GM18517 (cell line): ENCODE measurements around the gene SLC13A4.
"Not testable (repeated sequence)": the region's sequence is repeated elsewhere in the genome, so short reads cannot be mapped to it uniquely, and the experiment has no call there.

Source experiments
- ATAC-seq: cut with Tn5 transposase; IDR thresholded peaks from one replicate; pipeline ENCODE4 v1.9.1; 2021; ENCODE audit warnings: mild to moderate bottlenecking, moderate library complexity; ENCODE audit not compliant: unreplicated experiment

The SLC13A4 gene

GRCh38 chr7:135753616-135754413, 25.8 kb upstream of the SLC13A4 start:
- ATAC-seq, result no peak

- no peak for ATAC-seq
Observed at GRCh38 chr7:135748770-135749169, 20.8 kb upstream of the SLC13A4 start, which contains the start of gene FAM180A. Gene FAM180A (minus strand): TSS chr7:135748813. CDS start chr7:135748580, 233 bp downstream.

- ATAC-seq, result no peak
Observed at GRCh38 chr7:135747366-135747765, 19.4 kb upstream of the SLC13A4 start.

- no peak for ATAC-seq
Observed at GRCh38 chr7:135745703-135746312, 17.8 kb upstream of the SLC13A4 start.

GRCh38 chr7:135744938-135745702, 17.1 kb upstream of the SLC13A4 start:
- ATAC-seq, result no peak

GRCh38 chr7:135743907-135744731, 16.1 kb upstream of the SLC13A4 start:
- no peak for ATAC-seq

- ATAC-seq, result no peak
Observed at GRCh38 chr7:135742371-135742770, 14.4 kb upstream of the SLC13A4 start.

GRCh38 chr7:135741905-135742304, 13.9 kb upstream of the SLC13A4 start:
- no peak for ATAC-seq

- no peak for ATAC-seq
Observed at GRCh38 chr7:135740889-135741288, 12.9 kb upstream of the SLC13A4 start.

GRCh38 chr7:135737306-135737647, 9.3 kb upstream of the SLC13A4 start:
- not testable (repeated sequence) for ATAC-seq

GRCh38 chr7:135736586-135737305, 8.8 kb upstream of the SLC13A4 start:
- no peak for ATAC-seq

GRCh38 chr7:135734343-135734689, 6.3 kb upstream of the SLC13A4 start:
- ATAC-seq, result no peak

GRCh38 chr7:135733603-135734342, 5.8 kb upstream of the SLC13A4 start:
- no peak for ATAC-seq

GRCh38 chr7:135731131-135731530, 3.1 kb upstream of the SLC13A4 start:
- ATAC-seq, result no peak

- no peak for ATAC-seq
Observed at GRCh38 chr7:135729230-135729629, 1.2 kb upstream of the SLC13A4 start.

GRCh38 chr7:135726911-135727673, 894 bp downstream of the SLC13A4 start:
- no peak for ATAC-seq

GRCh38 chr7:135726276-135726788, 1.7 kb downstream of the SLC13A4 start:
- no peak for ATAC-seq

- ATAC-seq, result no peak
Observed at GRCh38 chr7:135723411-135723810, 4.6 kb downstream of the SLC13A4 start.
